ENCODE measurements around the gene IFNW1. TPM values are rescaled to one million over a fixed set of nuclear protein-coding genes. Genes with fewer than 3 reads are reported as not detected.

The IFNW1 gene
- total RNA-seq, 4 donors from 2014 or later: not detected

- H3K36me3 ChIP-seq: no peaks in the 10 kb centered on the region
- no peaks in the 10 kb centered on the region for H3K4me1 ChIP-seq
- DNase-seq (ENCODE audit: low spot score in 2 of 2): no peak
- H3K27me3 ChIP-seq: no peaks in the 10 kb centered on the region
- TF ChIP-seq EP300 (IDR thresholded peaks at IDR 0.05) (no peak), POLR2A (IDR thresholded peaks at IDR 0.05) (no peak)
- TF ChIP-seq, protein P1, sequence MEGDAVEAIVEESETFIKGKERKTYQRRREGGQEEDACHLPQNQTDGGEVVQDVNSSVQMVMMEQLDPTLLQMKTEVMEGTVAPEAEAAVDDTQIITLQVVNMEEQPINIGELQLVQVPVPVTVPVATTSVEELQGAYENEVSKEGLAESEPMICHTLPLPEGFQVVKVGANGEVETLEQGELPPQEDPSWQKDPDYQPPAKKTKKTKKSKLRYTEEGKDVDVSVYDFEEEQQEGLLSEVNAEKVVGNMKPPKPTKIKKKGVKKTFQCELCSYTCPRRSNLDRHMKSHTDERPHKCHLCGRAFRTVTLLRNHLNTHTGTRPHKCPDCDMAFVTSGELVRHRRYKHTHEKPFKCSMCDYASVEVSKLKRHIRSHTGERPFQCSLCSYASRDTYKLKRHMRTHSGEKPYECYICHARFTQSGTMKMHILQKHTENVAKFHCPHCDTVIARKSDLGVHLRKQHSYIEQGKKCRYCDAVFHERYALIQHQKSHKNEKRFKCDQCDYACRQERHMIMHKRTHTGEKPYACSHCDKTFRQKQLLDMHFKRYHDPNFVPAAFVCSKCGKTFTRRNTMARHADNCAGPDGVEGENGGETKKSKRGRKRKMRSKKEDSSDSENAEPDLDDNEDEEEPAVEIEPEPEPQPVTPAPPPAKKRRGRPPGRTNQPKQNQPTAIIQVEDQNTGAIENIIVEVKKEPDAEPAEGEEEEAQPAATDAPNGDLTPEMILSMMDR (IDR thresholded peaks at IDR 0.05): no peak
- H3K27ac ChIP-seq: no peak overlapping the region
- 77 to 88% methylated on average over 4 of the region's 4 CpGs for WGBS, 2 donors
- H3K4me3 ChIP-seq: no peak overlapping the region
- H3K9me3 ChIP-seq: no peaks in the 10 kb centered on the region
Measured at GRCh38 chr9:21121595-21122251, 19.9 kb downstream of the IFNW1 start.

DNA sequence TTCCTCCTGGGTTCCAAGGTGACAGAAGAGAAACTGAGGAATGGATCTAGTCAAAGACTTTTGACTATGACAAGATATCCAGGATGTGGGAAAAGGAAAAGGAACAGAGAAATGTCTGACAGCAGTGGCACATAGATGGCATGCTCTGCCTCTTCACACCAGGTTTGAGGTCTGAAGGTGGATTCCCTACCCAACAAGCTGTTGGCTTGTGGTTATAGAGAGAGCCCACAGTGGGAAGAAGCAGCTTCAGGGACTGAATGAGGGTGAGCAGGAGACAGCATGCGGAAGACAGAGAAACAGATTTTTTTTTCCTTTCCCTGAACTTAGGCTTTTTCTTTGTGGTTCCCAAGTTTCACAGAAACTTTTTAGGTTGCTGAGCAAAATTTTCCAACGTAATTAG, 20.6 kb downstream of the IFNW1 start:
- H3K27me3 ChIP-seq: no peaks in the 10 kb centered on the region
- H3K36me3 ChIP-seq: no peaks in the 10 kb centered on the region
- no peak overlapping the region for H3K27ac ChIP-seq
- H3K9me3 ChIP-seq: no peaks in the 10 kb centered on the region
- WGBS, 2 donors: 88 to 91% methylated on average over 2 of the region's 2 CpGs
- no peak overlapping the region for H3K4me3 ChIP-seq
- no peaks in the 10 kb centered on the region for H3K4me1 ChIP-seq
- TF ChIP-seq, protein P1 (IDR thresholded peaks at IDR 0.05): no peak
- no peak for TF ChIP-seq EP300 (IDR thresholded peaks at IDR 0.05)
- no peak for TF ChIP-seq POLR2A (IDR thresholded peaks at IDR 0.05)
- DNase-seq (ENCODE audit: low spot score in 2 of 2): no peak

DNA sequence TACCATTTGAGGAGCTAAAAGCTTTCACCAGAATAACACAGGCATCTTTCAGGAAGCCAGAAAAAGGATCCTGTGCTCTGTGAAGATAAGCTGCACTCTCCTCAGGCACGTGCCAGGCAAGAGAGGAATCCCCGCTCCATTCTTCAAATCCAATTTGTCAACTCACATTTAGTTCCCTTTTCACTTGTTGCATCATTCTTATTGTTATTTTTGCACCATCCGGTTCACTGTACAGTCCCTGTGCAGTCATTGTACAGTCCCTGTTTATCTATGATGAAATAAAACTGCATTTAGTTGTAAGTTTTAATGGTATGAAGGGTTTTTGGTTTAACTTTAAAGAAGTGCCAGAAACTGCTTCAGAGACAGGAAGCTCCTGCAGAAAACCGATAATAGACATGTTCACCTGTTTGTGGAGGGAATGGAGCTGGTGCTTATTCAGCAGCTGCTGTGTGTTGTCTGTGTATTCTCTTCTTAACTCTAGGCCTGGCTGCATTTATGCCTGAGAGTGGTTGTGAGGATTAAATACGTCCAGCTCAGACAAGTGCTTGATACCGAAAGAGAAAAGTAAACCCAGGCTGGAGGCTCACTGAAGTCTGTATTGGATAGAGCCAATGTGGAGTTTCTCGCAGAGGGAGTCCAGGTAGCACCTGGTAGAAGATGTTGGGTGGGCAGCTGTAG, 22.4 kb downstream of the IFNW1 start:
- no peak overlapping the region for H3K27ac ChIP-seq
- DNase-seq (ENCODE audit: low spot score in 2 of 2): no peak
- peak in 1 of 2 donors; percentile 58 for TF ChIP-seq EP300 (IDR thresholded peaks at IDR 0.05)
- TF ChIP-seq, protein P1 (IDR thresholded peaks at IDR 0.05): no peak
- H3K9me3 ChIP-seq: no peaks in the 10 kb centered on the region
- no peaks in the 10 kb centered on the region for H3K36me3 ChIP-seq
- H3K4me3 ChIP-seq: no peak overlapping the region
- H3K27me3 ChIP-seq: no peaks in the 10 kb centered on the region
- H3K4me1 ChIP-seq: no peaks in the 10 kb centered on the region
- WGBS, 2 donors: 71 to 74% methylated on average over 7 of the region's 7 CpGs

DNA sequence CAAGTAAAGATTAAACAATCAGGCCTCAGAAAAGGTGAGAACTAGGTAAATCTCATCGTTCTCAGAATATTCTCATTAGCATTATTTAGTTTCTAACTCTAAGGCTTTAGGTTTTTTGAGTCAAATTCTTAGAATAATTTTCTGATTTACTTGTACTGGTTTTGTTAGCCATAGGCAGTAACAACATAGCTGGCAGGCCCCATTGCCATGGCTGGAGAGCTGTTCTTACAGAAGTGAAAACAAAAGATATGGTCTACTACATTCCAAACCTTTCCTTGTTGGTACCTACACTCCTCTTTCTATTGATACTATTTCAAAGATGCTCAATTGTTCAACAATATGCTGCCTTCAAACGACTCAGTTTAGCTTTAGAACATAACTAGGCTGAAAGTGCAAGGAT, 27.3 kb downstream of the IFNW1 start:
- Histone ChIP-seq H3K4me3 (no peak overlapping the region), H3K4me1 (no peaks in the 10 kb centered on the region), H3K36me3 (no peaks in the 10 kb centered on the region), H3K27me3 (no peaks in the 10 kb centered on the region), H3K9me3 (no peaks in the 10 kb centered on the region), H3K27ac (no peak overlapping the region)
- no peak for DNase-seq (ENCODE audit: low spot score in 2 of 2)
- WGBS, 2 donors: 70 to 76% methylated on average over 2 of the region's 2 CpGs
- TF ChIP-seq POLR2A (IDR thresholded peaks at IDR 0.05) (no peak), EP300 (IDR thresholded peaks at IDR 0.05) (no peak)
- TF ChIP-seq, protein P1 (IDR thresholded peaks at IDR 0.05): no peak

All from tibial nerve (tissue), 4 donors.